T-helper 22 cell (primary cell): ENCODE results near the gene NUP210.

ENCODE experiments used
- DNase-seq: peaks from one replicate; pipeline ENCODE4 v3.0.0-alpha.2; 2020; ENCODE audit warnings: low read depth

NUP210 gene

GRCh38 chr3:13274551-13275332 is 145.4 kb downstream of the NUP210 start:
- DNase-seq = no peak

GRCh38 chr3:13274125-13274524 is 146.0 kb downstream of the NUP210 start:
- no peak for DNase-seq

- DNase-seq = no peak
These were observed 146.5 kb downstream of the NUP210 start for GRCh38 chr3:13273604-13274105.

DNA sequence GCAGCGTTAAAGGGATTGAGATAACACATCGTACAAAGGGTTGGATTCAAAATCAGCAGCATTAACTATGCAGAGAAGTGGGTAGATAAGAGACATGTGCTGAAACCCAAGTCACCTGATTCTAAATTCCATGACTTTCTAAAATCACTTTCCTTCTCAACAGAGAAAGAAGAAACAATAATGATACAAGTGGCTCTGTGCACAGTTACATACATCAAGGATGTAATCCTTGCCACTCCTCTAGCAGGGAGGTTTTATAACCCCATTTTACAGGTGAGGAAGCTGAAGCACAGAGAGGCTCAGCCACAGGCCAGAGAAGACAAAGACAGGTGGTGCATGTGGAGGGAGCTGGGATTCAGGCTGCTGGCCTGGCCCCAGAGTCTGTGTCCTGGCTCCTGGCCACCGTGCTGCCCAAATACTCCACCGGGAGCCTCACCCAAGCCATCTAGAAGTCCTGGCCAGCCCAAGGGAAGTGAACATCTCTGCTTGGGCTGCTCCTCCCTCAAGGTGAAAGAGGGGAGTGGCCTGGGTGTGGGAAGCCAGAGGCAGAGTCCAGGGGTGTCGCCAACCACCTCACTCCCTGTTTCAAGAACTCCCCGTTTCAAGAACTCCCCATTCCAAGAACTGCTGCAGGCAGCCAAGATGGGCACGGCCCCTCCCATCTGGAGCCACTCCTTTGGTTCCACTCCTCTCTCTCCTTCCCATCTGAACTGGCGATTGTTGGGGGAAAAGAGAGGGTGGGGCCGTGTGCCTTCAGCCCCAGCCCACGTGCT is 147.1 kb downstream of the NUP210 start:
- DNase-seq = no peak

GRCh38 chr3:13269711-13270378 is 150.3 kb downstream of the NUP210 start:
- DNase-seq = no peak

DNA sequence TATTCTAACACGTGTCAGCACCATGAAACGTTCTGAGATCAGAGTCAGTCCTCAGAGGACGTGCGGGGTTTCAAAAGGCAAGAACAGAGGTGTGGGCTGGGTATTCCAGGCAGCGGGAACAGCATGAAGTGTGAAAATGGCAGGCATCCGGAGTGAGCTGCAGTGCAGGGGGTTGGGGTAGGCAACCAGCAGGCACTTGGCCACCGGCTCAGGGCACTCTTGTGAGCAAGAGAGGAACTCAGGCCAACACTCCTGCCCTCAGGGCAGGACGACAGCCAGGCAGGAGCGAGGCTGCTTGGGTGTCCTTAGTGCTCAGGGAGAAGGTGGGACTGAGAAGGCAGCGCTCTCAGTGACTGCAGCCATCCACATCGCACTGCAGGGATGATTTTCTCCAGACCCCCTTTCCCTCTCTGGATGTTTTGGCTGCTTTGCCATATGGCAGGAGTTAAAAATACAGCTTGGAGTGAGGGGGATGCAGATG is 151.1 kb downstream of the NUP210 start:
- DNase-seq = no peak

DNA sequence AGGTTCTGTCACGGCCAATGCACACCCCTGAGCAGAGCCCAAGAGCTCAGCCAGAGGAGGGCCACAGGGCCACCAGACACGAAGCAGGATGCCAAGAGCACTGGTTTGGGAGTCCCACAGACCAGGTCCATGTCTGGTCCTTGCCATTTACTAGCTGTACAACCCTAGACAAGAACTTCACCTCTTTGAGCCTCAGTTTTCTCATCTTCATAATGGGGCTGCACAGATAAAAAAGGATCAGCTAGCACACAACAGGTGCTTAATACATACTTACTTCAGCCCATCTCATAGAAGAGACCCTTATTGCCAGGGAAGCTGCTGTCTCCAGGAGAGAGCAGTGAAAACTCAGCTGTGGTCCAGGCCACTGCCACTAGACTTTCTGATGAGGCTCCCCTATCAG is 152.0 kb downstream of the NUP210 start:
- DNase-seq = no peak

DNA sequence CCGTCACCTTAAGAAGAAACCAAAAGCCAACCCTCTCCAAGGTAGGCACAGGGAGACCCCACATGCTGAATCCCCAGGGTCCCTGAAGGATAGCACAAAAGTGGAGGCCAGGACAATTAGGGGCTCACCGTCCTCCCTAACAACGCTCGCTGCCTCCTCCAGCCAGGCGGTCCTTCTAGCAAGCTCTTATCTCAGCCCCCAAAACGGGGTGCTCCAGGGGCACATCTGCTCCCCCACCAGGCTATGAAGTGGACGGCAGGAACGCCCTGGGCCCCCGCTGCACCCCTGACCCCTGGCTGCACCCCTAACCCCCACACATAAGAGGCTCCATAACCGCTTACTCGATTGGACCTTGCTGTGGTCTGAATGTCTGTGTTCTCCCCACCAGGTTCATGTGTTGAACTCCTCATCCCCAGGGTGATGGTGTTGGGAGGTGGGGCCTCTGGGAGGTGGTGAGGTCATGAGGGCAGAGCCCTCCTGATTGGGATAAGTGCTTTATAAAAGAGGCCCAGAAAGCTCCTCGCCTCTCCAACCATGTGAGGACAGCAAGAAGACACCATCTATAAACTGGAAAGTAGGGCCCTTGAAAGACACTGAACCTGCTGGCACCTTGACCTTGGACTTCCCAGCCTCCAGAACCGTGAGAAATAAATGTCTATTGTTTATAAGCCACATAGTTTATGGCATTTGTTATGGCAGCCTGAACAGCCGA is 153.3 kb downstream of the NUP210 start:
- no peak for DNase-seq
